ENCODE measurements around the gene PTPN23.

The PTPN23 gene

DNA sequence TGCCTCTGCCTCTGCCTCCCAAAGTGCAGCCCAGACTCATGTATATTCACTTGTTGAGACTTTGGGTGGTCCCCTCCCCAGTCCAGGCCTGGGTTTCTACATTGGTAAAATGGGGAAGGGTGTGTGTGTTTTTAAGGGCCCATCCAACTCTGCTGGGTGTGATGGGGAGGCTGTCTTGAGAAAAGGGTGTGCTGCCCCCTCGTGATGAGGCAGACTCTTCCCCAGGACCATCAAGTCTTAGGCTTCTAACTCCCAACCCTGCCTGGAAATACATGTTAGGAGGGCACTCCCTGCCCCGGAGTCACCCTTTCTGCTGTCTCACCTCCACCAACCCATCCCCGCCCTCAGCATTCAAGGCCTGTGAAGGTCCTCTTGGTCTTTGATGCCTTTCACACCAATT lies 4.4 kb upstream of the PTPN23 start:
- Histone ChIP-seq H3K27ac (ENCODE audit: low read length) (no peak overlapping the region), H3K27me3 (ENCODE audit: control insufficient read depth, insufficient read depth, low read length) (no peaks in the 10 kb centered on the region), H3K4me3 (ENCODE audit: low read length) (no peak overlapping the region), H3K9ac (ENCODE audit: low read length) (no peak overlapping the region), H3K36me3 (ENCODE audit: control insufficient read depth, low read depth, low read length) (no peaks in the 10 kb centered on the region), H3K4me1 (ENCODE audit: control insufficient read depth, low read depth, low read length) (peaks cover 4% of the 10 kb centered on the region), H3K9me3 (ENCODE audit: control insufficient read depth, low read depth, low read length) (no peaks in the 10 kb centered on the region)

GRCh38 chr3:47377186-47377585 lies 3.6 kb upstream of the PTPN23 start:
- Histone ChIP-seq H3K4me1 (ENCODE audit: control insufficient read depth, low read depth, low read length) (peaks cover 9% of the 10 kb centered on the region), H3K27me3 (ENCODE audit: control insufficient read depth, insufficient read depth, low read length) (no peaks in the 10 kb centered on the region), H3K36me3 (ENCODE audit: control insufficient read depth, low read depth, low read length) (no peaks in the 10 kb centered on the region), H3K9ac (ENCODE audit: low read length) (no peak overlapping the region), H3K9me3 (ENCODE audit: control insufficient read depth, low read depth, low read length) (no peaks in the 10 kb centered on the region), H3K27ac (ENCODE audit: low read length) (no peak overlapping the region), H3K4me3 (ENCODE audit: low read length) (no peak overlapping the region)

- H3K27ac ChIP-seq (ENCODE audit: low read length) = no peak overlapping the region
Observed at GRCh38 chr3:47378869-47379268, 2.0 kb upstream of the PTPN23 start.

GRCh38 chr3:47379411-47379899 lies 1.4 kb upstream of the PTPN23 start:
- Histone ChIP-seq H3K27me3 (ENCODE audit: control insufficient read depth, insufficient read depth, low read length) (no peaks in the 10 kb centered on the region), H3K9ac (ENCODE audit: low read length) (peak overlapping the region; percentile 79), H3K36me3 (ENCODE audit: control insufficient read depth, low read depth, low read length) (no peaks in the 10 kb centered on the region), H3K4me3 (ENCODE audit: low read length) (peak overlapping the region; percentile 96), H3K27ac (ENCODE audit: low read length) (no peak overlapping the region), H3K9me3 (ENCODE audit: control insufficient read depth, low read depth, low read length) (no peaks in the 10 kb centered on the region), H3K4me1 (ENCODE audit: control insufficient read depth, low read depth, low read length) (peaks cover 10% of the 10 kb centered on the region)

More at GRCh38 chr3:47378869-47379268, 2.0 kb upstream of the PTPN23 start:
- H3K4me1 ChIP-seq (ENCODE audit: control insufficient read depth, low read depth, low read length) = peaks cover 10% of the 10 kb centered on the region
- no peaks in the 10 kb centered on the region for H3K27me3 ChIP-seq (ENCODE audit: control insufficient read depth, insufficient read depth, low read length)
- H3K9ac ChIP-seq (ENCODE audit: low read length) = no peak overlapping the region
- no peaks in the 10 kb centered on the region for H3K9me3 ChIP-seq (ENCODE audit: control insufficient read depth, low read depth, low read length)
- no peak overlapping the region for H3K4me3 ChIP-seq (ENCODE audit: low read length)
- no peaks in the 10 kb centered on the region for H3K36me3 ChIP-seq (ENCODE audit: control insufficient read depth, low read depth, low read length)

- H3K4me1 ChIP-seq (ENCODE audit: control insufficient read depth, low read depth, low read length) = peaks cover 10% of the 10 kb centered on the region
- H3K27me3 ChIP-seq (ENCODE audit: control insufficient read depth, insufficient read depth, low read length) = no peaks in the 10 kb centered on the region
- no peaks in the 10 kb centered on the region for H3K9me3 ChIP-seq (ENCODE audit: control insufficient read depth, low read depth, low read length)
- H3K27ac ChIP-seq (ENCODE audit: low read length) = peak overlapping the region; percentile 29
- peak overlapping the region; percentile 79 for H3K9ac ChIP-seq (ENCODE audit: low read length)
- peak overlapping the region; percentile 96 for H3K4me3 ChIP-seq (ENCODE audit: low read length)
- H3K36me3 ChIP-seq (ENCODE audit: control insufficient read depth, low read depth, low read length) = no peaks in the 10 kb centered on the region
Observed at GRCh38 chr3:47380026-47380600, 708 bp upstream of the PTPN23 start.

DNA sequence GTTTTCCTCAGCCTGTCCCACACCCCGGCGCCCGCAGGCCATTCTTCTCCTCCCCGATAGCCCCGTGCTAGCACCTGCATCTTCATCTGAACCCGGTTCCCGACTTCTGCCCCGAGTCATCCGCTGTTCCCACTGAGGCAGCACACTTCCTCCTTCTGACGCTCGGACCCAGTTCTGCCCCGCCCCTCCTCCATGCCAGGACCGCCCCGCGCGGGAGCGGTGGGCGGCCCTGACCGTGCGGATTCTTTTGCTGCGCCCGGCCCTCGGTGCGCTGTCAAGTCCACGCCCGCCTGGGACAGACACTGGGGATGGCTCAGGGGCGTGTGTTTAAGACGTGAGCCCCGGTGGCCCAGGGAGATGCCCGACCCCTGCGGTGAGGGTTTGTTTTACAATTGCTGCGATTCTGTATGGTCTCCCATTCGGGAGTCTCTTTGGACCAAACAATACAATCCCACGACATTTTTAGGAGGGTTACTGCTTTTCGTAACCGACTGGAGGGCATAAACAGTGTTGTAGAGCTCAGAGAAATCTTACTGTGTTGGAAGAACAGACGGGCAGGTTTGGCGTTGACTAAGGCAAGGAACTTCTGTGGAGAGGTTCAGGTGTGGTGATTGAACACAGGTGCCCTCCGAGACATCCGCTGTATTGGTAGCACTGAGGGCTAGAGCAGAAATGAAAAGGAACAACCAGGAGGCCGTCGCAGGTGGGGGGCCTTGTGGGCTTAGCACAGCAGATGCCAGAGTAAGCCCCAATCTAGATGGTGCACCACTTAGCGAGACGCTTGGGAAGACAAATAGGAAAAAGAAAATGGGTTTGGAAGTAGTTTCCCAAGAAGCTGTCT lies 716 bp downstream of the PTPN23 start:
- peak overlapping the region; percentile 96 for H3K4me3 ChIP-seq (ENCODE audit: low read length)
- H3K27ac ChIP-seq (ENCODE audit: low read length) = peak overlapping the region; percentile 60
- H3K9ac ChIP-seq (ENCODE audit: low read length) = peak overlapping the region; percentile 79
- no peaks in the 10 kb centered on the region for H3K9me3 ChIP-seq (ENCODE audit: control insufficient read depth, low read depth, low read length)
- peaks cover 10% of the 10 kb centered on the region for H3K4me1 ChIP-seq (ENCODE audit: control insufficient read depth, low read depth, low read length)
- H3K36me3 ChIP-seq (ENCODE audit: control insufficient read depth, low read depth, low read length) = no peaks in the 10 kb centered on the region
- no peaks in the 10 kb centered on the region for H3K27me3 ChIP-seq (ENCODE audit: control insufficient read depth, insufficient read depth, low read length)

- no peak overlapping the region for H3K9ac ChIP-seq (ENCODE audit: low read length)
- H3K9me3 ChIP-seq (ENCODE audit: control insufficient read depth, low read depth, low read length) = no peaks in the 10 kb centered on the region
- no peaks in the 10 kb centered on the region for H3K36me3 ChIP-seq (ENCODE audit: control insufficient read depth, low read depth, low read length)
- H3K27me3 ChIP-seq (ENCODE audit: control insufficient read depth, insufficient read depth, low read length) = no peaks in the 10 kb centered on the region
- H3K27ac ChIP-seq (ENCODE audit: low read length) = no peak overlapping the region
- H3K4me3 ChIP-seq (ENCODE audit: low read length) = no peak overlapping the region
- H3K4me1 ChIP-seq (ENCODE audit: control insufficient read depth, low read depth, low read length) = peaks cover 10% of the 10 kb centered on the region
Observed at GRCh38 chr3:47384425-47384824, 3.6 kb downstream of the PTPN23 start.

- H3K36me3 ChIP-seq (ENCODE audit: control insufficient read depth, low read depth, low read length) = no peaks in the 10 kb centered on the region
Observed at GRCh38 chr3:47385007-47385406, 4.2 kb downstream of the PTPN23 start.

DNA sequence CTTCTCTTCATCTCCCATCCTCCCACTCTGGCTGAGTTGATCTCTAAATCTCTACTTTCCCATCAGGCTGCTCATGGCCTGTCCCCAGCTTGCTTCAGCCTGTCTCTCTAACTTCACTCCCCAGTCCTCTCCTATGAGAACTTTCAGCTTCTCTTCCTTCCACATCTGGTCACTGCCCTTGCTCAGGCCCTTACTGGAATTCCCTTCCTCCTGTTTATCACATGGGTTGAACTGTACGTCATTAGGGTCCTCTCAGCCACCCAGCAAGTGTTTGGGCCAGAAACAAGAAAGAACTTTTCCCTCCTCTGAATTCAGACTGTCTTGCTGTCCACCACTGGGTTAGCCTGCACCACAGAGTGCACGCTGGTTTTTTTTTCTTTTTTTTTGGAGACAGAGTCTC lies 5.0 kb downstream of the PTPN23 start:
- Histone ChIP-seq H3K9me3 (ENCODE audit: control insufficient read depth, low read depth, low read length) (no peaks in the 10 kb centered on the region), H3K4me3 (ENCODE audit: low read length) (no peak overlapping the region), H3K36me3 (ENCODE audit: control insufficient read depth, low read depth, low read length) (no peaks in the 10 kb centered on the region), H3K4me1 (ENCODE audit: control insufficient read depth, low read depth, low read length) (peaks cover 6% of the 10 kb centered on the region), H3K27ac (ENCODE audit: low read length) (no peak overlapping the region), H3K9ac (ENCODE audit: low read length) (no peak overlapping the region), H3K27me3 (ENCODE audit: control insufficient read depth, insufficient read depth, low read length) (no peaks in the 10 kb centered on the region)

More at GRCh38 chr3:47385007-47385406, 4.2 kb downstream of the PTPN23 start:
- H3K27me3 ChIP-seq (ENCODE audit: control insufficient read depth, insufficient read depth, low read length) = no peaks in the 10 kb centered on the region
- H3K27ac ChIP-seq (ENCODE audit: low read length) = no peak overlapping the region
- no peaks in the 10 kb centered on the region for H3K9me3 ChIP-seq (ENCODE audit: control insufficient read depth, low read depth, low read length)
- H3K4me1 ChIP-seq (ENCODE audit: control insufficient read depth, low read depth, low read length) = peaks cover 6% of the 10 kb centered on the region
- H3K9ac ChIP-seq (ENCODE audit: low read length) = no peak overlapping the region
- H3K4me3 ChIP-seq (ENCODE audit: low read length) = no peak overlapping the region

DNA sequence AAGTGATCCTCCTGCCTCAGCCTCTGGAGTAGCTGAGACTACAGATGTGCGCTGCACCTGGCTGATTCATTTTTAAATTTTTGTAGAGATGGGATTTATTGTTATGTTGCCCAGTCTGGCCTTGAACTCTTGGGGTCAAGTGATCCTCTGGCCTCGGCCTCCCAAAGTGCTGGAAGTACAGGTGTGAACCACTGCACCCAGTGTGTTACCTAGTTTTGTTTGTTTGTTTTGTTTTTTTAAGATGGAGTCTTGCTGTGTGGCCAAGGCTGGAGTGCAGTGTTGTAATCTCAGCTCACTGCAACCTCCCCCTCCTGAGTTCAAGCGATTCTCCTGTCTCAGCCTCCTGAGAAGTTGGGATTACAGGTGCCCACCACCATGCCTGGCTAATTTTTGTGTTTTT lies 12.1 kb downstream of the PTPN23 start:
- no peaks in the 10 kb centered on the region for H3K4me1 ChIP-seq (ENCODE audit: control insufficient read depth, low read depth, low read length)
- H3K27me3 ChIP-seq (ENCODE audit: control insufficient read depth, insufficient read depth, low read length) = no peaks in the 10 kb centered on the region
- H3K27ac ChIP-seq (ENCODE audit: low read length) = no peak overlapping the region
- H3K4me3 ChIP-seq (ENCODE audit: low read length) = no peak overlapping the region
- no peak overlapping the region for H3K9ac ChIP-seq (ENCODE audit: low read length)
- peaks cover 7% of the 10 kb centered on the region for H3K36me3 ChIP-seq (ENCODE audit: control insufficient read depth, low read depth, low read length)
- no peaks in the 10 kb centered on the region for H3K9me3 ChIP-seq (ENCODE audit: control insufficient read depth, low read depth, low read length)

DNA sequence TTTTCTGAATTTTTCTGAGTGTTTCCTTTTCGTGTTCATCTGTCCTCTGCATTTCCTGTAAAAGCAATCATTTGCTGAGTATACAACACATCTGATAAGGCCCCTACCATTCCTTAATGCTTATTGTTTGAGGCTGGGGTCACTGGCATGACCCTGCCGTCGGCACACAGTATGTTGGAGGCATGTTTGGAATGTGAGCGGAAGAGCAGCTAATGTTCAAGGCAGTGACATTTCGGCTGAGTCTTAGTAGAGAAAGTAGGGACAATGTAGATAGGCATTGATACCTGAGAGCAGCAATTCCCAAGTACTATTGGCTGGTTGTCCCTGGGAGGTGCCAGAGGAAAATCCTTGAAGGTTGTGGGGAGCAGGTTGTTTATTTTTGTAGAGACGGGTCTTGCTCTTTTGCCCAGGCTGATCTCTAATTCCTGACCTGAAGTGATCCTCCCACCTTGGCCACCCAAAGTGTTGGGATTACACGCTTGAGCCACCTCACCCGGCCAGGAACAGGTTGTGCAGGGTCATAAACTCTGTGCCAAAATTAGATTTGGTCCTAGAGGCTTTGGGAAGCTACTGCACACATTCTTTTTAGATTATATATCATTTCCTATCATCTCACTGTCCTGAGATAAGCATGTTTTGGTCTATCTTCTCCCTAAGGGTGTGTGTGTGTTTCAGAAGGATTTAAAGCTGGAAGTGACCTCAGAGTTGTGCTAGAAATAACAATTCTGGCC lies 13.5 kb downstream of the PTPN23 start:
- H3K27me3 ChIP-seq (ENCODE audit: control insufficient read depth, insufficient read depth, low read length) = no peaks in the 10 kb centered on the region
- no peaks in the 10 kb centered on the region for H3K4me1 ChIP-seq (ENCODE audit: control insufficient read depth, low read depth, low read length)
- no peaks in the 10 kb centered on the region for H3K9me3 ChIP-seq (ENCODE audit: control insufficient read depth, low read depth, low read length)
- H3K27ac ChIP-seq (ENCODE audit: low read length) = no peak overlapping the region
- no peak overlapping the region for H3K9ac ChIP-seq (ENCODE audit: low read length)
- peaks cover 7% of the 10 kb centered on the region for H3K36me3 ChIP-seq (ENCODE audit: control insufficient read depth, low read depth, low read length)
- H3K4me3 ChIP-seq (ENCODE audit: low read length) = no peak overlapping the region
